Right lobe of liver (tissue), 6 donors: ENCODE results near the gene TEKT2. TPM values are rescaled to one million over a fixed set of nuclear protein-coding genes. Genes with fewer than 3 reads are reported as not detected.

ENCODE experiments used
- ATAC-seq, 4 donors: fragments of 200-7000 bp; cut with Tn5 transposase; one replicate each; pipeline ENCODE4 v1.9.1; 2020; ENCODE audit warnings: mild to moderate bottlenecking in 4 of 4, moderate library complexity in 4 of 4
- DNase-seq, 3 donors: peaks; one replicate each; pipeline ENCODE4 v3.0.0-alpha.2; 2020
- H3K27ac ChIP-seq, 3 donors: fragments of 200-600 bp; one replicate each; pipeline ENCODE4 v1.8.0; 2022
- H3K27me3 ChIP-seq, 2 donors: fragments of 200-600 bp; one replicate each; pipeline ENCODE4 v1.8.0; 2022
- H3K36me3 ChIP-seq, 4 donors: fragments of 200-600 bp; sonication (generic) in 1 of 4; one replicate each; pipeline versions ENCODE4 v1.5.1 to v1.8.0; 2017 to 2022; ENCODE audit warnings: control low read depth in 1 of 4
- H3K4me1 ChIP-seq, 4 donors: fragments of 200-600 bp; sonication (generic) in 1 of 4; one replicate each; pipeline versions ENCODE4 v1.5.1 to v1.8.0; 2017 to 2022; ENCODE audit warnings: control low read depth in 1 of 4
- H3K4me3 ChIP-seq, 3 donors: fragments of 200-600 bp; one replicate each; pipeline ENCODE4 v1.8.0; 2022
- H3K9me3 ChIP-seq, 4 donors: fragments of 200-600 bp; sonication (generic) in 1 of 4; one replicate each; pipeline versions ENCODE4 v1.5.1 to v1.8.0; 2017 to 2022; ENCODE audit warnings: control low read depth in 1 of 4
- CTCF ChIP-seq, 4 donors: fragments of 200-600 bp in 3 of 4; fragments of 450-650 bp in 1 of 4; IDR thresholded peaks; one replicate each; pipeline versions ENCODE4 v1.5.1 to v1.8.0; 2016 to 2022; ENCODE audit warnings: antibody characterized with exemption in 4 of 4, mild to moderate bottlenecking in 2 of 4
- POLR2A ChIP-seq: fragments of 450-650 bp; IDR thresholded peaks from one replicate; pipeline ENCODE4 v1.6.1; 2017; ENCODE audit warnings: antibody characterized with exemption, mild to moderate bottlenecking
- WGBS: methylation state at CpG from one replicate; pipeline ENCODE4 v1.1.6; 2018; ENCODE audit warnings: low coverage, low lambda C conversion rate; ENCODE audit not compliant: insufficient coverage; ENCODE audit errors: missing lambda C conversion rate; 5-methylcytosine and 5-hydroxymethylcytosine counted together
- intact Hi-C, 2 donors: fragments of 100-400 bp; cut with DNase I; formaldehyde crosslinking; loops; one replicate each; pipeline versions ENCODE4 v1.11.2 to v1.14.1; 2022
- total RNA-seq, 6 experiments: library from RNA; depleted of rRNA in 2 of 6; stranded (reverse); fragments of >200 nt in 2 of 6; fragmentation: NEBNext Ultra II Directional in 3 of 6; extraction: Animal tissue kit (Norgen Biotek cat#: 25700) in 3 of 6; gene quantifications; one replicate each; pipeline versions ENCODE4 v1.1.0 to v1.2.4, GENCODE V29; 2016 to 2023
- donor health status: DM: no; HTN: yes; CAD: no.
- donor health status: DM: no; HTN: no; CAD: no.
- donor health status: DM: no; HTN: no; CAD: no.
- donor health status: DM: no; HTN: yes; CAD: no.
- donor health status: DM: no; HTN: yes; CAD: no.

The TEKT2 gene
- total RNA-seq, 6 experiments from 2014 or later, result not detected

- WGBS, result no CpG with 5 or more reads among the region's 5 CpGs
- Histone ChIP-seq H3K4me3 (no peak overlapping the region), H3K9me3 (no peaks in the 10 kb centered on the region), H3K4me1 (no peaks in the 10 kb centered on the region), H3K27me3 (no peaks in the 10 kb centered on the region), H3K27ac (no peak overlapping the region), H3K36me3 (no peaks in the 10 kb centered on the region)
- no peak for TF ChIP-seq POLR2A
- TF ChIP-seq CTCF (IDR thresholded peaks at IDR 0.05), result no peak
- DNase-seq (no peak), ATAC-seq (no peak)
- intact Hi-C loops, result no loop called here
Observed at GRCh38 chr1:36116901-36117300, 33.0 kb downstream of the TEKT2 start.

- 56% methylated on average over 4 of the region's 10 CpGs for WGBS
- Histone ChIP-seq H3K9me3 (no peaks in the 10 kb centered on the region), H3K36me3 (no peaks in the 10 kb centered on the region), H3K27me3 (no peaks in the 10 kb centered on the region), H3K27ac (no peak overlapping the region), H3K4me1 (no peaks in the 10 kb centered on the region), H3K4me3 (no peak overlapping the region)
- DNase-seq, result no peak
- intact Hi-C loops, result no loop called here
- TF ChIP-seq POLR2A (no peak), CTCF (IDR thresholded peaks at IDR 0.05) (no peak)
- ATAC-seq, result no peak
Observed at GRCh38 chr1:36118447-36119204, 34.7 kb downstream of the TEKT2 start.

DNA sequence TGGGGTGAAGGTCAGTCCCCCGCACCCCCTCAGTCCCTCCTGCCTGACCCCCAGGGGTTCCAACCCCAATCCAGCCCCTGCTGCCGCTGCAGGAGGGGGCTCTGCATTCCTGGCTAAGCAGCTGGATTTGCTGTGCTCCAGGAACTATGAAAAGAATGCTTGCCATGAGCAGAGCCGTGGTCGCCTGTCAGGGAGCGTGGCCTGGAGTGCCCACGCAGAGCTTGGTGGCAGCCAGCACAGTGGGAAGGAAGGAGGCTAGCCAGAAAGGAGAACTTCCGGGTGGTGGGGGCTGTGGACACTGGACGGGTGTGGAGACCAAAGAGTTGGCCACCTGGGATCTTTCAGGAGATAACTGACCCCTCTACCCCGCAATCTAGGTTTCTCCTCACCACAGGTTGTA is 35.6 kb downstream of the TEKT2 start:
- Histone ChIP-seq H3K4me1 (no peaks in the 10 kb centered on the region), H3K36me3 (no peaks in the 10 kb centered on the region), H3K4me3 (no peak overlapping the region), H3K9me3 (no peaks in the 10 kb centered on the region), H3K27me3 (no peaks in the 10 kb centered on the region), H3K27ac (no peak overlapping the region)
- intact Hi-C loops, result no loop called here
- WGBS, result 38% methylated on average over 3 of the region's 9 CpGs
- no peak for DNase-seq
- ATAC-seq, result peak in 1 of 4 donors; percentile 21
- TF ChIP-seq POLR2A (no peak), CTCF (IDR thresholded peaks at IDR 0.05) (no peak)

- ATAC-seq (no peak), DNase-seq (no peak)
- Histone ChIP-seq H3K9me3 (no peaks in the 10 kb centered on the region), H3K4me1 (no peaks in the 10 kb centered on the region), H3K27me3 (no peaks in the 10 kb centered on the region), H3K27ac (no peak overlapping the region), H3K4me3 (no peak overlapping the region), H3K36me3 (no peaks in the 10 kb centered on the region)
- intact Hi-C loops, result no loop called here
- TF ChIP-seq CTCF (IDR thresholded peaks at IDR 0.05), result no peak
- TF ChIP-seq POLR2A, result no peak
- WGBS, result 67% methylated on average over 8 of the region's 12 CpGs
Observed at GRCh38 chr1:36122062-36123030, 38.5 kb downstream of the TEKT2 start.
